Sigmoid colon (tissue), 7 donors: Measurements from ENCODE around the gene SRD5A3. TPM values are rescaled to one million over a fixed set of nuclear protein-coding genes. Genes with fewer than 3 reads are reported as not detected.

Source experiments
- DNase-seq: peaks from one replicate; pipeline ENCODE4 v3.0.0-alpha.2; 2019
- H3K27ac ChIP-seq, 4 donors: fragments of 200-600 bp; sonication (generic); one replicate each; pipeline ENCODE4 v1.5.1; 2016 to 2019; ENCODE audit warnings: mild to moderate bottlenecking in 1 of 4
- H3K27me3 ChIP-seq, 3 donors: fragments of 200-600 bp; sonication (generic); one replicate each; pipeline ENCODE4 v1.5.1; 2019; ENCODE audit warnings: mild to moderate bottlenecking in 1 of 3
- H3K36me3 ChIP-seq, 4 donors: fragments of 200-600 bp; sonication (generic); one replicate each; pipeline ENCODE4 v1.5.1; 2016 to 2019
- H3K4me1 ChIP-seq, 4 donors: fragments of 200-600 bp; sonication (generic); one replicate each; pipeline ENCODE4 v1.5.1; 2017 to 2019
- H3K4me3 ChIP-seq, 4 donors: fragments of 200-600 bp; sonication (generic); one replicate each; pipeline ENCODE4 v1.5.1; 2017 to 2019; ENCODE audit warnings: mild to moderate bottlenecking in 2 of 4, moderate library complexity in 1 of 4
- H3K9me3 ChIP-seq, 4 donors: fragments of 200-600 bp in 3 of 4; sonication (generic) in 3 of 4; one replicate each; pipeline versions ENCODE4 v1.5.1 to v1.6.1; 2013 to 2019
- EP300 ChIP-seq, 4 donors: sonication (generic); formaldehyde crosslinking; IDR thresholded peaks; one replicate each; pipeline ENCODE4 v1.6.1; 2017; ENCODE audit warnings: antibody characterized with exemption in 4 of 4
- POLR2A ChIP-seq, 2 donors: fragments of 450-650 bp; IDR thresholded peaks; one replicate each; pipeline ENCODE4 v1.6.1; 2016; ENCODE audit warnings: antibody characterized with exemption in 2 of 2, mild to moderate bottlenecking in 2 of 2, moderate library complexity in 2 of 2
- POLR2AphosphoS5 ChIP-seq, 4 donors: sonication (generic); formaldehyde crosslinking; IDR thresholded peaks; one replicate each; pipeline ENCODE4 v1.6.1; 2017; ENCODE audit warnings: antibody characterized with exemption in 4 of 4
- whole genome bisulfite sequencing, 2 donors: extraction: QIAGEN DNeasy Blood & Tissue Kit; methylation state at CpG; one replicate each; pipeline ENCODE4 v1.1.7; 2013; 5-methylcytosine and 5-hydroxymethylcytosine counted together
- intact Hi-C: fragments of 100-400 bp; cut with DNase I; formaldehyde crosslinking; loops from one replicate; pipeline ENCODE4 v1.15.1; 2023
- polyA plus RNA-seq, 3 donors: library from polyadenylated mRNA; stranded (reverse); fragments of 200-250 nt; gene quantifications; one replicate each; pipeline ENCODE4 v1.2.3, GENCODE V29; 2013
- total RNA-seq, 4 donors: library from RNA; depleted of rRNA; stranded (reverse); fragments of >200 nt; gene quantifications; one replicate each; pipeline ENCODE4 v1.1.0, GENCODE V29; 2016
- TF ChIP-seq, protein P1 (sequence below), 4 experiments: fragments of 450-650 bp in 3 of 4; fragments of 200-600 bp in 1 of 4; IDR thresholded peaks; one replicate each; pipeline ENCODE4 v1.5.1; 2016 to 2019; ENCODE audit warnings: antibody characterized with exemption in 4 of 4, mild to moderate bottlenecking in 3 of 4, moderate library complexity in 2 of 4
- donor health status: healthy with polysubstance abuse.
- donor health status: Bipolar disorder and iron deficiency.
- donor health status: healthy.

SRD5A3 gene
- total and polyA plus RNA-seq, 7 donors: 2.2 to 9.3 (median 4.4) TPM

GRCh38 chr4:55354648-55355047, 8.6 kb downstream of the SRD5A3 start:
- Histone ChIP-seq H3K27me3 (no peaks in the 10 kb centered on the region), H3K27ac (no peak overlapping the region), H3K4me3 (no peak overlapping the region), H3K9me3 (no peaks in the 10 kb centered on the region), H3K36me3 (no peaks in the 10 kb centered on the region), H3K4me1 (peaks cover 0 to 22% (median 19%) of the 10 kb centered on the region in 4 donors)
- DNase-seq: no peak
- WGBS, 2 donors: 92 to 93% methylated on average over 8 of the region's 8 CpGs
- TF ChIP-seq POLR2AphosphoS5 (IDR thresholded peaks at IDR 0.05) (no peak), POLR2A (IDR thresholded peaks at IDR 0.05) (no peak), EP300 (IDR thresholded peaks at IDR 0.05) (no peak)
- TF ChIP-seq, protein P1, sequence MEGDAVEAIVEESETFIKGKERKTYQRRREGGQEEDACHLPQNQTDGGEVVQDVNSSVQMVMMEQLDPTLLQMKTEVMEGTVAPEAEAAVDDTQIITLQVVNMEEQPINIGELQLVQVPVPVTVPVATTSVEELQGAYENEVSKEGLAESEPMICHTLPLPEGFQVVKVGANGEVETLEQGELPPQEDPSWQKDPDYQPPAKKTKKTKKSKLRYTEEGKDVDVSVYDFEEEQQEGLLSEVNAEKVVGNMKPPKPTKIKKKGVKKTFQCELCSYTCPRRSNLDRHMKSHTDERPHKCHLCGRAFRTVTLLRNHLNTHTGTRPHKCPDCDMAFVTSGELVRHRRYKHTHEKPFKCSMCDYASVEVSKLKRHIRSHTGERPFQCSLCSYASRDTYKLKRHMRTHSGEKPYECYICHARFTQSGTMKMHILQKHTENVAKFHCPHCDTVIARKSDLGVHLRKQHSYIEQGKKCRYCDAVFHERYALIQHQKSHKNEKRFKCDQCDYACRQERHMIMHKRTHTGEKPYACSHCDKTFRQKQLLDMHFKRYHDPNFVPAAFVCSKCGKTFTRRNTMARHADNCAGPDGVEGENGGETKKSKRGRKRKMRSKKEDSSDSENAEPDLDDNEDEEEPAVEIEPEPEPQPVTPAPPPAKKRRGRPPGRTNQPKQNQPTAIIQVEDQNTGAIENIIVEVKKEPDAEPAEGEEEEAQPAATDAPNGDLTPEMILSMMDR (IDR thresholded peaks at IDR 0.05): no peak
- intact Hi-C loops: no loop called here

- no peak for DNase-seq
- 79% methylated on average over 6 of the region's 6 CpGs for WGBS, 2 donors
- H3K4me3 ChIP-seq: no peak overlapping the region
- H3K27me3 ChIP-seq: no peaks in the 10 kb centered on the region
- H3K9me3 ChIP-seq: no peaks in the 10 kb centered on the region
- H3K4me1 ChIP-seq: peaks cover 0 to 28% (median 19%) of the 10 kb centered on the region in 4 donors
- TF ChIP-seq, protein P1 (IDR thresholded peaks at IDR 0.05): no peak
- no peak for TF ChIP-seq POLR2AphosphoS5 (IDR thresholded peaks at IDR 0.05)
- TF ChIP-seq POLR2A (IDR thresholded peaks at IDR 0.05): no peak
- no peak for TF ChIP-seq EP300 (IDR thresholded peaks at IDR 0.05)
- H3K36me3 ChIP-seq: no peaks in the 10 kb centered on the region
- intact Hi-C loops: no loop called here
- no peak overlapping the region for H3K27ac ChIP-seq
These were observed 9.5 kb downstream of the SRD5A3 start for GRCh38 chr4:55355555-55355954.

DNA sequence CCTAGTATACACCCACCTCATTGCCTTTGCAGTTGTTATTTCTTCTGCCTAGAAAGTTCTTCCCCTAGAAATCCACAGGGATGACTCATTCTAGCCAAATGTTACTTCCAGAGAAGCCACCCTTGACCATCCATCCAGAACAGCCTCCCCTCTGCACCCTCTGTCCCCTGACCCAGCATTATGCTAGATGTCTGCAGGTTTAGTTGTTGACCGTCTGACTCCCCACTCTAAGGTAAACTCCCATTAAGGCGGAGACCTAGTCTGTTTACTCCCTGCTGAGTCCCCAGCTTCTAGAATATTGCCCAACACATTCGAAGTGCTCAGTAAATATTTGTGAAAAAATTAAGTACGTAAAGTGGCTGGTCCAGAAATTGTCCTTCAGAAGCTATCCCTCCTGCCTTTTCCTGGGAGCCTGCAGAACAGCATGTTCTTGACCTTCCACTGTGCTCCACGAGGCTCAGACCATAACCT, 11.0 kb downstream of the SRD5A3 start:
- TF ChIP-seq EP300 (IDR thresholded peaks at IDR 0.05): no peak
- TF ChIP-seq POLR2A (IDR thresholded peaks at IDR 0.05): no peak
- TF ChIP-seq POLR2AphosphoS5 (IDR thresholded peaks at IDR 0.05): no peak
- TF ChIP-seq, protein P1 (IDR thresholded peaks at IDR 0.05): no peak
- Histone ChIP-seq H3K36me3 (no peaks in the 10 kb centered on the region), H3K9me3 (no peaks in the 10 kb centered on the region), H3K27ac (peak overlapping the region in 1 of 4 donors; percentile 86), H3K4me3 (no peak overlapping the region), H3K27me3 (no peaks in the 10 kb centered on the region), H3K4me1 (peaks cover 0 to 28% (median 19%) of the 10 kb centered on the region in 4 donors)
- intact Hi-C loops: no loop called here
- no peak for DNase-seq
- WGBS, 2 donors: 59 to 78% methylated on average over 5 of the region's 5 CpGs

- Histone ChIP-seq H3K27me3 (no peaks in the 10 kb centered on the region), H3K4me3 (no peak overlapping the region), H3K4me1 (peaks cover 0 to 28% (median 19%) of the 10 kb centered on the region in 4 donors), H3K27ac (peak overlapping the region; percentile 52 to 86 (median 80)), H3K36me3 (no peaks in the 10 kb centered on the region), H3K9me3 (no peaks in the 10 kb centered on the region)
- intact Hi-C loops: loop anchor here (2.0 kb wide), 1 partner anchor 41 kb away; no protein-coding TSS in a partner anchor
- no peak for DNase-seq
- 95 to 99% methylated on average over 2 of the region's 2 CpGs for WGBS, 2 donors
- no peak for TF ChIP-seq EP300 (IDR thresholded peaks at IDR 0.05)
- TF ChIP-seq POLR2A (IDR thresholded peaks at IDR 0.05): no peak
- no peak for TF ChIP-seq POLR2AphosphoS5 (IDR thresholded peaks at IDR 0.05)
- TF ChIP-seq, protein P1 (IDR thresholded peaks at IDR 0.05): no peak
These were observed 12.2 kb downstream of the SRD5A3 start for GRCh38 chr4:55358246-55358645.

- Histone ChIP-seq H3K27ac (peak overlapping the region; percentile 52 to 86 (median 80)), H3K27me3 (no peaks in the 10 kb centered on the region), H3K9me3 (no peaks in the 10 kb centered on the region), H3K36me3 (no peaks in the 10 kb centered on the region), H3K4me1 (peaks cover 0 to 28% (median 19%) of the 10 kb centered on the region in 4 donors), H3K4me3 (no peak overlapping the region)
- TF ChIP-seq POLR2A (IDR thresholded peaks at IDR 0.05) (no peak), POLR2AphosphoS5 (IDR thresholded peaks at IDR 0.05) (peak in 2 of 4 donors; percentile 9 to 69)
- DNase-seq: no peak
- 25 to 52% methylated on average over 2 of the region's 2 CpGs for WGBS, 2 donors
- intact Hi-C loops: loop anchor here (2.0 kb wide), 1 partner anchor 40 kb away; no protein-coding TSS in a partner anchor
These were observed 12.6 kb downstream of the SRD5A3 start for GRCh38 chr4:55358668-55359067.
